Cardiac fibroblast (primary cell): Measurements from ENCODE around the gene MCF2L2.

Source experiments
- DNase-seq, 2 donors: peaks; one replicate each; pipeline versions ENCODE4 v3.0.0 to v3.0.0-alpha.2; 2010; ENCODE audit warnings: low read depth in 2 of 2
- H3K4me3 ChIP-seq, 2 donors: replicated peaks in 1 of 2; 1 replicate in 1 of 2; 2 replicates in 1 of 2; pipeline ENCODE4 v1.5.1; 2011; ENCODE audit warnings: low read depth in 2 of 2, low read length in 2 of 2, mild to moderate bottlenecking in 2 of 2, moderate library complexity in 1 of 2
- CTCF ChIP-seq: IDR thresholded peaks from one replicate; pipeline ENCODE4 v1.5.1; 2011; ENCODE audit warnings: low read depth, mild to moderate bottlenecking, low read length, inconsistent platforms

MCF2L2 gene

GRCh38 chr3:183264268-183264667 lies 164.2 kb downstream of the MCF2L2 start:
- no peak for TF ChIP-seq CTCF
- DNase-seq = peak in 1 of 2 donors; percentile 21
- no peak overlapping the region for H3K4me3 ChIP-seq

GRCh38 chr3:183262875-183263378 lies 165.5 kb downstream of the MCF2L2 start:
- no peak for TF ChIP-seq CTCF
- no peak for DNase-seq
- no peak overlapping the region for H3K4me3 ChIP-seq

GRCh38 chr3:183261151-183261724 lies 167.2 kb downstream of the MCF2L2 start:
- H3K4me3 ChIP-seq = no peak overlapping the region
- no peak for TF ChIP-seq CTCF
- peak in 1 of 2 donors; percentile 24 for DNase-seq

DNA sequence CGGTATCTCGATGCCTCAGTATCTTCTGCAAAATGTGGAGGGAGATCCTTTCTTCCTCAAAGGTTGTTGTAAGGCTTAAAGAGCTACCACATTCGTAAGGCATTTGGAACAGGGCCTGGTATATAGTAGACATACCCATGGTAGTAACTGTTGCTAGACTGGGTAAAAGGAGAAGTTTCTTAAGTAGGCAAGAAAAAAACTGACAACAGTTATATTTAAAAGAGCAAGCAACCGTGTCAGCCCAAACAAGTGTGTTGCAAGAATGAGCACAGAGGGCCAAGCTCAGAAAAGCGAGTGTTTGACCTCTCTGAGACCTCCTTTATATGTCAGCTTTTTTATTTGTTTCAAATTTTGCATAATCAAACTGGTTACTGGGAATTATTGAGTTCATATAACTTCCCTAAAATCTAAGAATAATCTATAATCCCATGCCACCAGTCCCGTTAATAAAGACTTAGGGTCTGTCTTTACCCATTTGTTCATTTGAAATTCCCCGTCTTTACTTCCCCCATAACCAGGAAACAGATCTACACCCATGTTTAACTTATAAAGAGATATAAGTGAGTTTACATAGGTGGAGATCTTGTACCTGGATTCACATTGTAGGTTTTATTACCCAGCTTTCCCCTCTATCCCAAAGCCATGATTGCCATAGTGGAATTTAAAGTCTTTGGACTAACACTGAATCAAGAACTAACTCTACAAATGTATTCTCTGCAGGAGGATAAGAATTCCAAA lies 168.1 kb downstream of the MCF2L2 start:
- peak in 1 of 2 donors; percentile 69 for DNase-seq
- no peak overlapping the region for H3K4me3 ChIP-seq
- TF ChIP-seq CTCF = no peak

DNA sequence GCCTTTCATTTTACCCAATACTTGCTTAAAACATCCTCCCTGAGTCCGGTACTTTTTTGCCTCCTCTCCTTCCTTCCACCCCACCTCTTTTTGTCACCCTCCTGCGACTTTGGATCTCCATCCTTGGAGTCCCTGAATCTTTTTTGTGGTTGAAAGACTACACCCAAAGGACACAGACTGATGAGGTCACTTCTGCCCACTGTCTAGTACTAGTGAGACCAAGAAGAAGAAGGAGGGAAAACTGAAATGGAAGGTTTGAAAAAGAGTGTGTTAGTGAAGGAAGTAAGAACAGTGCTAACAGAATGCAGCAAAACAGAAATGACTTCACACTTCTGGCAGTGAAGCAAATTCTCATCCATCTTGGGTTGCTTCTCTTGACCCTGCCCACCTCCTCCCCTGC lies 168.8 kb downstream of the MCF2L2 start:
- H3K4me3 ChIP-seq = no peak overlapping the region
- TF ChIP-seq CTCF = no peak
- DNase-seq = no peak

- peak in 1 of 2 donors; percentile 21 for DNase-seq
- no peak for TF ChIP-seq CTCF
- no peak overlapping the region for H3K4me3 ChIP-seq
Measured at GRCh38 chr3:183259087-183259486, 169.3 kb downstream of the MCF2L2 start.
